IgD-negative memory B cell (primary cell): ENCODE measurements around the gene PCSK5. TPM values are rescaled to one million over a fixed set of nuclear protein-coding genes. Genes with fewer than 3 reads are reported as not detected.
"Not testable (repeated sequence)": the region's sequence is repeated elsewhere in the genome, so short reads cannot be mapped to it uniquely, and the experiment has no call there.

Experiments
- H3K27ac Mint-ChIP-seq, 3 donors: one replicate each; pipeline ENCODE4 v1.8.0; 2020 to 2022; ENCODE audit warnings: mild to moderate bottlenecking in 3 of 3, mixed read lengths in 3 of 3, moderate library complexity in 1 of 3
- H3K27me3 Mint-ChIP-seq: one replicate; pipeline ENCODE4 v1.8.0; 2021; ENCODE audit warnings: mixed read lengths
- H3K36me3 Mint-ChIP-seq: one replicate; pipeline ENCODE4 v1.8.0; 2020; ENCODE audit warnings: mild to moderate bottlenecking, mixed read lengths
- H3K4me1 Mint-ChIP-seq, 3 donors: one replicate each; pipeline ENCODE4 v1.8.0; 2020 to 2022; ENCODE audit warnings: mixed read lengths in 3 of 3, mild to moderate bottlenecking in 1 of 3
- H3K4me3 Mint-ChIP-seq, 4 donors: one replicate each; pipeline ENCODE4 v1.8.0; 2020 to 2022; ENCODE audit warnings: mild to moderate bottlenecking in 4 of 4, mixed read lengths in 4 of 4, moderate library complexity in 3 of 4
- H3K9me3 Mint-ChIP-seq, 3 donors: one replicate each; pipeline ENCODE4 v1.8.0; 2020 to 2021; ENCODE audit warnings: mixed read lengths in 3 of 3, mild to moderate bottlenecking in 1 of 3
- polyA plus RNA-seq: library from polyadenylated mRNA; unstranded; fragments of 300-500 nt; fragmentation: Illumina TruSeq; gene quantifications from one replicate; pipeline ENCODE4 v1.2.3, GENCODE V29; 2021

PCSK5 gene
- polyA plus RNA-seq, 1 donor from 2014 or later: 0.18 TPM

GRCh38 chr9:75956161-75956560 lies 65.7 kb downstream of the PCSK5 start:
- H3K27me3 Mint-ChIP-seq: no peaks in the 10 kb centered on the region
- H3K4me1 Mint-ChIP-seq: no peaks in the 10 kb centered on the region
- H3K4me3 Mint-ChIP-seq: no peak overlapping the region
- no peaks in the 10 kb centered on the region for H3K36me3 Mint-ChIP-seq
- H3K9me3 Mint-ChIP-seq: peaks cover 0 to 5% (median 0%) of the 10 kb centered on the region in 3 donors
- H3K27ac Mint-ChIP-seq: no peak overlapping the region

GRCh38 chr9:75957116-75957515 lies 66.6 kb downstream of the PCSK5 start:
- Mint-ChIP-seq H3K27ac (no peak overlapping the region), H3K36me3 (no peaks in the 10 kb centered on the region), H3K27me3 (no peaks in the 10 kb centered on the region), H3K9me3 (peaks cover 0 to 5% (median 3%) of the 10 kb centered on the region in 3 donors), H3K4me1 (peaks cover 0 to 3% (median 0%) of the 10 kb centered on the region in 3 donors), H3K4me3 (no peak overlapping the region)

- H3K27me3 Mint-ChIP-seq: no peaks in the 10 kb centered on the region
- H3K27ac Mint-ChIP-seq: no peak overlapping the region
- no peaks in the 10 kb centered on the region for H3K36me3 Mint-ChIP-seq
- peaks cover 0 to 5% (median 3%) of the 10 kb centered on the region in 3 donors for H3K9me3 Mint-ChIP-seq
- no peak overlapping the region for H3K4me3 Mint-ChIP-seq
- H3K4me1 Mint-ChIP-seq: peaks cover 0 to 3% (median 0%) of the 10 kb centered on the region in 3 donors
Observed at GRCh38 chr9:75958226-75958625, 67.8 kb downstream of the PCSK5 start.

- H3K4me3 Mint-ChIP-seq: no peak overlapping the region
- H3K36me3 Mint-ChIP-seq: no peaks in the 10 kb centered on the region
- H3K4me1 Mint-ChIP-seq: peaks cover 0 to 3% (median 0%) of the 10 kb centered on the region in 3 donors
- no peak overlapping the region for H3K27ac Mint-ChIP-seq
- no peaks in the 10 kb centered on the region for H3K27me3 Mint-ChIP-seq
- peaks cover 3 to 5% (median 3%) of the 10 kb centered on the region in 3 donors for H3K9me3 Mint-ChIP-seq
Observed at GRCh38 chr9:75960551-75960950, 70.1 kb downstream of the PCSK5 start.

GRCh38 chr9:75962013-75962661 lies 71.7 kb downstream of the PCSK5 start:
- Mint-ChIP-seq H3K36me3 (no peaks in the 10 kb centered on the region), H3K27ac (peak overlapping the region in 1 of 3 donors; percentile 60), H3K4me1 (peaks cover 0 to 3% (median 0%) of the 10 kb centered on the region in 3 donors), H3K27me3 (no peaks in the 10 kb centered on the region), H3K9me3 (peaks cover 3 to 5% (median 3%) of the 10 kb centered on the region in 3 donors), H3K4me3 (no peak overlapping the region)

GRCh38 chr9:75962662-75963036 lies 72.2 kb downstream of the PCSK5 start:
- Mint-ChIP-seq H3K9me3 (peaks cover 3 to 5% (median 5%) of the 10 kb centered on the region in 3 donors), H3K4me3 (no peak overlapping the region), H3K4me1 (peaks cover 0 to 3% (median 0%) of the 10 kb centered on the region in 3 donors), H3K27ac (peak overlapping the region in 1 of 3 donors; percentile 60), H3K27me3 (no peaks in the 10 kb centered on the region), H3K36me3 (no peaks in the 10 kb centered on the region)

- not testable (repeated sequence) for H3K4me3 Mint-ChIP-seq, H3K27me3 Mint-ChIP-seq, H3K4me1 Mint-ChIP-seq, H3K27ac Mint-ChIP-seq, H3K36me3 Mint-ChIP-seq, H3K9me3 Mint-ChIP-seq
Observed at GRCh38 chr9:75963321-75963720, 72.8 kb downstream of the PCSK5 start.

- Mint-ChIP-seq H3K9me3 (peaks cover 6 to 16% (median 8%) of the 10 kb centered on the region in 3 donors), H3K36me3 (no peaks in the 10 kb centered on the region), H3K4me1 (peaks cover 0 to 3% (median 0%) of the 10 kb centered on the region in 3 donors), H3K27ac (no peak overlapping the region), H3K4me3 (no peak overlapping the region), H3K27me3 (no peaks in the 10 kb centered on the region)
Observed at GRCh38 chr9:75964427-75964826, 74.0 kb downstream of the PCSK5 start.

GRCh38 chr9:75965231-75965630 lies 74.8 kb downstream of the PCSK5 start:
- no peak overlapping the region for H3K27ac Mint-ChIP-seq
- H3K27me3 Mint-ChIP-seq: no peaks in the 10 kb centered on the region
- H3K4me1 Mint-ChIP-seq: peaks cover 0 to 3% (median 0%) of the 10 kb centered on the region in 3 donors

GRCh38 chr9:75967556-75967955 lies 77.1 kb downstream of the PCSK5 start:
- no peaks in the 10 kb centered on the region for H3K4me1 Mint-ChIP-seq
- H3K4me3 Mint-ChIP-seq: no peak overlapping the region
- H3K27ac Mint-ChIP-seq: no peak overlapping the region
- no peaks in the 10 kb centered on the region for H3K36me3 Mint-ChIP-seq
- peaks cover 5 to 18% (median 6%) of the 10 kb centered on the region in 3 donors for H3K9me3 Mint-ChIP-seq
- no peaks in the 10 kb centered on the region for H3K27me3 Mint-ChIP-seq

More at GRCh38 chr9:75965231-75965630, 74.8 kb downstream of the PCSK5 start:
- Mint-ChIP-seq H3K4me3 (no peak overlapping the region), H3K36me3 (no peaks in the 10 kb centered on the region), H3K9me3 (peaks cover 6 to 16% (median 7%) of the 10 kb centered on the region in 3 donors)

- no peaks in the 10 kb centered on the region for H3K36me3 Mint-ChIP-seq
- H3K4me3 Mint-ChIP-seq: no peak overlapping the region
- H3K27me3 Mint-ChIP-seq: no peaks in the 10 kb centered on the region
- H3K9me3 Mint-ChIP-seq: peaks cover 0 to 9% (median 2%) of the 10 kb centered on the region in 3 donors
- no peak overlapping the region for H3K27ac Mint-ChIP-seq
- no peaks in the 10 kb centered on the region for H3K4me1 Mint-ChIP-seq
Observed at GRCh38 chr9:75974016-75974766, 83.7 kb downstream of the PCSK5 start.

- Mint-ChIP-seq H3K4me1 (no peaks in the 10 kb centered on the region), H3K36me3 (no peaks in the 10 kb centered on the region), H3K9me3 (peaks cover 0 to 7% (median 2%) of the 10 kb centered on the region in 3 donors), H3K4me3 (no peak overlapping the region), H3K27me3 (no peaks in the 10 kb centered on the region), H3K27ac (no peak overlapping the region)
Observed at GRCh38 chr9:75975071-75975470, 84.6 kb downstream of the PCSK5 start.

- Mint-ChIP-seq H3K4me1 (no peaks in the 10 kb centered on the region), H3K9me3 (peaks cover 0 to 7% (median 0%) of the 10 kb centered on the region in 3 donors), H3K27me3 (no peaks in the 10 kb centered on the region), H3K36me3 (no peaks in the 10 kb centered on the region), H3K27ac (no peak overlapping the region), H3K4me3 (no peak overlapping the region)
Observed at GRCh38 chr9:75976549-75976948, 86.1 kb downstream of the PCSK5 start.

GRCh38 chr9:75979362-75979761 lies 88.9 kb downstream of the PCSK5 start:
- H3K4me3 Mint-ChIP-seq: no peak overlapping the region
- no peak overlapping the region for H3K27ac Mint-ChIP-seq
- H3K9me3 Mint-ChIP-seq: no peaks in the 10 kb centered on the region
- no peaks in the 10 kb centered on the region for H3K4me1 Mint-ChIP-seq
- H3K27me3 Mint-ChIP-seq: no peaks in the 10 kb centered on the region
- H3K36me3 Mint-ChIP-seq: no peaks in the 10 kb centered on the region

- Mint-ChIP-seq H3K36me3 (no peaks in the 10 kb centered on the region), H3K9me3 (no peaks in the 10 kb centered on the region), H3K27ac (no peak overlapping the region), H3K4me3 (no peak overlapping the region), H3K27me3 (no peaks in the 10 kb centered on the region), H3K4me1 (no peaks in the 10 kb centered on the region)
Observed at GRCh38 chr9:75983319-75984045, 93.0 kb downstream of the PCSK5 start.
